K562 (cell line): ENCODE results near the gene CEND1. TPM values are rescaled to one million over a fixed set of nuclear protein-coding genes. Genes with fewer than 3 reads are reported as not detected.

Experiments used
- ATAC-seq: fragments of 200-7000 bp; cut with Tn5 transposase; 3 replicates; pipeline ENCODE4 v1.9.1; 2020; ENCODE audit warnings: moderate library complexity
- BruUV-seq: library from RNA; stranded (reverse); fragments of 400-500 nt; replicated peaks from 2 replicates; lab custom pipeline; 2021; lab: Mats Ljungman, UMichigan
- CTCF ChIA-PET: fragments of 300-600 bp; formaldehyde crosslinking; extraction: SDS; loops from one replicate; lab custom pipeline; 2021; ENCODE audit warnings: low intra/inter-chr PET ratio; lab: Yijun Ruan, JAX
- POLR2A ChIA-PET: fragments of 300-600, 350-650 bp; sonication (Branson Sonifier 250); formaldehyde crosslinking; extraction: SDS; loops from one replicate; lab custom pipeline; 2021; ENCODE audit warnings: antibody characterized with exemption, inconsistent platforms; lab: Yijun Ruan, JAX
- DNase-seq, 4 experiments: peaks; one replicate each; pipeline versions ENCODE4 v3.0.0 to v3.0.0-alpha.2; 2011 to 2018; ENCODE audit warnings: low spot score in 3 of 4, mixed read lengths in 3 of 4; ENCODE audit errors: extremely low read depth in 1 of 4
- FAIRE-seq: peaks from 2 replicates; lab custom pipeline; 2011; peaks lifted over from hg19 to GRCh38; lab: Jason Lieb, UNC
- H2AFZ ChIP-seq: 2 replicates; pipeline ENCODE4 v1.6.0; 2011; ENCODE audit warnings: low read depth, low read length, control low read depth, inconsistent platforms
- H3K27ac ChIP-seq: fragments of 200-600 bp; 3 replicates; pipeline ENCODE4 v1.8.0; 2011; ENCODE audit warnings: low read depth, mild to moderate bottlenecking, control low read depth, inconsistent platforms, low read length, moderate library complexity, mixed read lengths; ENCODE audit errors: extremely low read depth
- H3K27me3 ChIP-seq, 2 experiments: fragments of 300-600 bp in 1 of 2; 2 replicates in 1 of 2; 3 replicates in 1 of 2; pipeline versions ENCODE4 v1.6.0 to v1.8.0; 2011; ENCODE audit warnings: inconsistent platforms in 2 of 2, low read length in 2 of 2, mild to moderate bottlenecking in 1 of 2, mixed read lengths in 1 of 2, moderate library complexity in 1 of 2; ENCODE audit not compliant: control insufficient read depth in 2 of 2, insufficient read depth in 2 of 2
- H3K36me3 ChIP-seq: fragments of 300-600 bp; 3 replicates; pipeline ENCODE4 v1.8.0; 2011; ENCODE audit warnings: mild to moderate bottlenecking, low read length, inconsistent platforms; ENCODE audit not compliant: control insufficient read depth, insufficient read depth
- H3K4me1 ChIP-seq, 2 experiments: fragments of 200-600 bp in 1 of 2; replicated peaks in 1 of 2; 2 replicates in 1 of 2; 3 replicates in 1 of 2; pipeline versions ENCODE4 v1.5.1 to v1.8.0; 2011; ENCODE audit warnings: inconsistent platforms in 2 of 2, low read length in 2 of 2, mild to moderate bottlenecking in 1 of 2, mixed read lengths in 1 of 2, moderate library complexity in 1 of 2; ENCODE audit not compliant: control insufficient read depth in 2 of 2, insufficient read depth in 2 of 2
- H3K4me2 ChIP-seq: 2 replicates; pipeline ENCODE4 v1.6.1; 2011; ENCODE audit warnings: low read length, control low read depth, inconsistent platforms, mixed read lengths; ENCODE audit not compliant: insufficient read depth
- H3K4me3 ChIP-seq: fragments of 200-600 bp; sonication (generic), shearing (Covaris generic); 2 replicates; pipeline ENCODE4 v1.5.1; 2016; ENCODE audit warnings: control low read depth, inconsistent platforms
- H3K79me2 ChIP-seq: fragments of 200-600 bp; 3 replicates; pipeline ENCODE4 v1.8.0; 2011; ENCODE audit warnings: low read length, inconsistent platforms; ENCODE audit not compliant: control insufficient read depth, insufficient read depth
- H3K9ac ChIP-seq, 2 experiments: 2 replicates each; pipeline versions ENCODE4 v1.6.0 to v1.6.1; 2011; ENCODE audit warnings: low read depth in 2 of 2, low read length in 2 of 2, control low read depth in 1 of 2, inconsistent platforms in 1 of 2, mild to moderate bottlenecking in 1 of 2, mixed read lengths in 1 of 2; ENCODE audit not compliant: insufficient read depth in 1 of 2
- H3K9me1 ChIP-seq: one replicate; pipeline ENCODE4 v1.6.0; 2011; ENCODE audit warnings: inconsistent platforms, mild to moderate bottlenecking, low read length, moderate library complexity; ENCODE audit not compliant: control insufficient read depth, insufficient read depth
- H3K9me3 ChIP-seq: replicated peaks from 2 replicates; pipeline ENCODE4 v1.5.1; 2011; ENCODE audit warnings: low read depth, low read length, inconsistent platforms; ENCODE audit not compliant: control insufficient read depth, insufficient read depth
- H4K20me1 ChIP-seq: replicated peaks from 2 replicates; pipeline ENCODE4 v1.6.1; 2011; ENCODE audit warnings: low read length, inconsistent platforms, mixed read lengths; ENCODE audit not compliant: control insufficient read depth, insufficient read depth
- MTA3 ChIP-seq: fragments of 450-650 bp; formaldehyde crosslinking; IDR thresholded peaks from 2 replicates; pipeline ENCODE4 v1.6.1; 2017; ENCODE audit warnings: mild to moderate bottlenecking, borderline replicate concordance
- POLR2G ChIP-seq: fragments of 200-400 bp; formaldehyde crosslinking; IDR thresholded peaks from 2 replicates; pipeline ENCODE4 v1.6.1; 2017; ENCODE audit warnings: low read depth, mild to moderate bottlenecking, antibody characterized with exemption, low read length, moderate library complexity
- RBFOX2 ChIP-seq: fragments of 200-400 bp; formaldehyde crosslinking; IDR thresholded peaks from 2 replicates; pipeline ENCODE4 v1.6.1; 2017; ENCODE audit warnings: low read depth, mild to moderate bottlenecking, low read length, moderate library complexity
- WGBS: fragments of 100-300 bp; shearing (Covaris generic); methylation state at CpG from one replicate; pipeline ENCODE4 v1.1.6; 2016; ENCODE audit warnings: low coverage, mixed read lengths; ENCODE audit not compliant: insufficient coverage; ENCODE audit errors: missing lambda C conversion rate; 5-methylcytosine and 5-hydroxymethylcytosine counted together
- in situ Hi-C: fragments of 300-500 bp; cut with MboI; formaldehyde crosslinking; loops from 4 replicates; pipeline ENCODE4 v1.15.0; 2018; ENCODE audit warnings: inconsistent platforms, mixed read lengths
- intact Hi-C: fragments of 100-400 bp; cut with micrococcal nuclease; formaldehyde crosslinking; loops from 2 replicates; pipeline ENCODE4 v1.14.2; 2022
- polyA plus RNA-seq, 8 experiments: library from polyadenylated mRNA; depleted of rRNA in 4 of 8; stranded (reverse) in 5 of 8; unstranded in 3 of 8; fragments of >200 nt; fragmentation: Nextera tagmentation in 2 of 8; fragmentation: Illumina TruSeq in 1 of 8; extraction: Ambion mirVana in 2 of 8; extraction: Trizol in 1 of 8; gene quantifications; 2 replicates each; pipeline versions ENCODE4 v1.2.1 to v1.2.3, GENCODE V29; 2011 to 2014; ENCODE audit warnings: inconsistent platforms in 1 of 8, missing spikeins in 1 of 8
- total RNA-seq, 7 experiments: library from RNA; depleted of rRNA in 6 of 7; stranded (reverse); fragments of >200 nt in 6 of 7; fragmentation: Illumina TruSeq in 2 of 7; extraction: Trizol in 2 of 7; gene quantifications; 2 replicates each; pipeline versions ENCODE4 v1.2.1 to v1.2.3, GENCODE V29; 2011 to 2021; ENCODE audit warnings: low replicate concordance in 1 of 7

CEND1 gene
- total and polyA plus RNA-seq, 9 of the 15 experiments (the other 6 are each of a cell fraction or from before 2014, with no cell fraction given) = 0.13 to 0.18 (median 0.16) TPM; not detected in 6

DNA sequence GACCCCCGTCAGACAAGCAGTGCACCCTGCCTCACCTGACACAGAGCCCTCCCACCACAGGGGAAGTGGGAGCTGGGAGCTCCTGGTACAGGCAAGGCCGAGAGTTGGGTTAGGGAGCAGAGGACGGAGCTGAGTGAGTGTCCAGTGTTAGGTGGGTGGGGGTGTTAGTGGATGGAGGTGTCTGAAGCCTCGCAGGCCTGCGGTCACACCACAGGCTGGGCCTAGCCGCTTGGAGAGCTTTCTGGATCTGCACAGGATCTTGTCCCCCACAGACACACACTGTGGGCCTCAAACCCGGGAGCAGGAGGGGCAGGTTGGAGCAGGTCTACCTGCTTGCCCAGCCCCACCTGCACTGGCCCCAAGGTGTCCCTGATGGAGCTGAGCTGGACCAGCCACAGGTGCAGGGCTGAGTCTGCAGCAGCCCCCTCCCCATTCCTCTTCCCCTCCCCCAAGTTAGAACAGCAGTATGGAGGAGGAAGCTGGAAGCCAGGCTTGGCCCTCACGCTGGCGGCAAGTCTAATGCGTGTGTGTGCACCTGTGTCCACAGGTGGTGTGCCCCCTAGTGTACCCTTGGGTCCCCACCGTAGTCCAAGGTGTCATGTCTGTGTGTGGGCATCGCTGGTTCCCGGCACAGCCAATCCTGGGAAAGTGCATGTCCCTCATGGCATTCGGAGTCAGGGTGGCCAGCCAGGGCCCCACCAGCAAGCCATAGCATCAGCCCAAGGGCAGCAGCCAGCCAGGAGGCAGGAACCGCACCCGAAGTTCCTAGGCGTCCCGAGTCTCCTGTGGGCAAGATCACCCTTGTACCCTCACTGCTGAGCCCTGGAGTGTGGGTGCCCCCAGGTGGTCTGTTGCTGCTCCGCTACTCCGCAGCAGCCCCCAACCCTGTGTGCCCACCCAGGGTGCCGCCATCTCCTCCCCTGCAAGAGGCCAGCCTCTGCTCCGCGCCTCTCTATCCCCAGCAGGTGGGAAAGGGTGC, 10.6 kb downstream of the CEND1 start:
- H3K4me1 ChIP-seq = peaks cover 16 to 85% of the 10 kb centered on the region in 2 experiments
- DNase-seq = no peak
- H2AFZ ChIP-seq = no peak overlapping the region
- 93% methylated on average over 22 of the region's 23 CpGs for WGBS
- H3K4me3 ChIP-seq = no peak overlapping the region
- H3K9me1 ChIP-seq = peaks cover 6% of the 10 kb centered on the region
- intact Hi-C loops (no loop called here), in situ Hi-C loops (no loop called here)
- CTCF ChIA-PET = no interaction called here
- ATAC-seq = no peak
- no peaks in the 10 kb centered on the region for H3K27me3 ChIP-seq
- H3K27ac ChIP-seq = no peak overlapping the region
- peak; percentile 30; the same call in 1 of the 2 replicates for TF ChIP-seq POLR2G
- peak; percentile 15; the same call in 1 of the 2 replicates for TF ChIP-seq RBFOX2
- no peak for TF ChIP-seq MTA3
- peaks cover 29% of the 10 kb centered on the region; the same call in 2 of the 3 replicates for H3K36me3 ChIP-seq
- peak overlapping the region in 1 of 2 experiments; percentile 98; a peak in 2 of 4 replicates for H3K9ac ChIP-seq
- TSS peak; percentile 45 for BruUV-seq
- FAIRE-seq = no peak
- peaks cover 48% of the 10 kb centered on the region for H3K79me2 ChIP-seq
- H3K4me2 ChIP-seq = no peak overlapping the region
- POLR2A ChIA-PET = interaction anchor here (0.5 to 0.8 kb wide), 5 partner anchors 14 to 28 kb away, joined by 3 to 4 read pairs (median 3); no protein-coding TSS in a partner anchor
- H3K9me3 ChIP-seq = no peaks in the 10 kb centered on the region; the same call in 1 of the 2 replicates
- peaks cover 18% of the 10 kb centered on the region for H4K20me1 ChIP-seq
